Activated B cell treated with CpG ODN at 0.5 μM for 24 hours (primary cell): Measurements from ENCODE around the gene HTR1B. TPM values are rescaled to one million over a fixed set of nuclear protein-coding genes. Genes with fewer than 3 reads are reported as not detected.

Experiments
- ATAC-seq: fragments of 200-7000 bp; cut with Tn5 transposase; one replicate; pipeline ENCODE4 v1.10.0; 2021; ENCODE audit warnings: low read depth, mild to moderate bottlenecking, moderate library complexity
- CTCF ChIA-PET: fragments of 350-600 bp; sonication (Branson Sonifier 250); formaldehyde crosslinking; loops from one replicate; lab custom pipeline; 2021; ENCODE audit warnings: antibody characterized with exemption; lab: Charles Lee
- POLR2A ChIA-PET: fragments of 350-600 bp; sonication (Branson Sonifier 250); formaldehyde crosslinking; loops from one replicate; lab custom pipeline; 2021; ENCODE audit warnings: antibody characterized with exemption; lab: Charles Lee
- DNase-seq: peaks from one replicate; pipeline ENCODE4 v3.0.0; 2022
- H3K27ac Mint-ChIP-seq: one replicate; pipeline ENCODE4 v1.8.0; 2020; ENCODE audit warnings: mixed read lengths
- H3K27me3 Mint-ChIP-seq: one replicate; pipeline ENCODE4 v1.8.0; 2021; ENCODE audit warnings: mixed read lengths
- H3K36me3 Mint-ChIP-seq: one replicate; pipeline ENCODE4 v1.8.0; 2021; ENCODE audit warnings: low read depth, mixed read lengths
- H3K4me1 Mint-ChIP-seq: one replicate; pipeline ENCODE4 v1.8.0; 2021; ENCODE audit warnings: mixed read lengths
- H3K4me3 Mint-ChIP-seq: one replicate; pipeline ENCODE4 v1.8.0; 2020; ENCODE audit warnings: mild to moderate bottlenecking, mixed read lengths
- H3K9me3 Mint-ChIP-seq: one replicate; pipeline ENCODE4 v1.8.0; 2020; ENCODE audit warnings: mixed read lengths
- CTCF ChIP-seq: fragments of 200-600 bp; IDR thresholded peaks from one replicate; pipeline ENCODE4 v1.8.0; 2022; ENCODE audit warnings: antibody characterized with exemption, mild to moderate bottlenecking
- intact Hi-C: fragments of 100-400 bp; cut with micrococcal nuclease; formaldehyde crosslinking; loops from one replicate; pipeline ENCODE4 v1.15.1; 2024
- total RNA-seq: library from RNA; stranded (reverse); gene quantifications from 2 replicates; pipeline ENCODE4 v1.2.3, GENCODE V29; 2022

HTR1B gene
- total RNA-seq, 1 donor from 2014 or later, result not detected

GRCh38 chr6:77416839-77417238 is 46.5 kb downstream of the HTR1B start:
- ATAC-seq, result no peak
- Mint-ChIP-seq H3K27me3 (no peaks in the 10 kb centered on the region), H3K27ac (no peak overlapping the region), H3K4me3 (no peak overlapping the region), H3K4me1 (no peaks in the 10 kb centered on the region), H3K9me3 (peaks cover 2% of the 10 kb centered on the region), H3K36me3 (no peaks in the 10 kb centered on the region)
- POLR2A ChIA-PET, result no interaction called here
- DNase-seq, result no peak
- intact Hi-C loops, result no loop called here
- no peak for TF ChIP-seq CTCF
- CTCF ChIA-PET, result no interaction called here

DNA sequence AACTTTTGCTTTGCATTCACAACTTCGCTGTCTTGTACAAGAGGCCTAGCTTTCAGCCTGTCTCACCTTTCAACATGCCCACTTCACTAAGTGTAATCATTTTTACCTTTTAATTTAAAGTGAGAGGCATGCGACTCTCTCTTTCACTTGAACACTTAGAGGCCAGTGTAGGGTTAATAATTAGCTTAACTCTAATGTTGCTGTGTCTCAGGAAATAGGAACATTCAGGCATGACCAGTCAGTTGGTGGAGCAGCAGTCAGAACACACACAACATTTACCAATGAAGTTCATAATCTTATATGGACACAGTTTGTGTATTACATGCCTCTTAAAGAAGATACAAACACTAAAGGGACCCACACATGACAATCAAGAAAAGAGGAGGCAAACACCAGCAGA is 47.6 kb downstream of the HTR1B start:
- ChIA-PET POLR2A (no interaction called here), CTCF (no interaction called here)
- DNase-seq, result no peak
- no peak for ATAC-seq
- intact Hi-C loops, result no loop called here
- TF ChIP-seq CTCF, result no peak
- H3K4me1 Mint-ChIP-seq, result no peaks in the 10 kb centered on the region
- no peak overlapping the region for H3K27ac Mint-ChIP-seq
- no peaks in the 10 kb centered on the region for H3K36me3 Mint-ChIP-seq
- H3K9me3 Mint-ChIP-seq, result peaks cover 2% of the 10 kb centered on the region
- no peak overlapping the region for H3K4me3 Mint-ChIP-seq
- H3K27me3 Mint-ChIP-seq, result no peaks in the 10 kb centered on the region

Other genes with a start within 250 kb of the HTR1B start
- gene MEI4, start 189.5 kb upstream of the HTR1B start, total RNA-seq, result not detected in 2 replicates